K562 (cell line): ENCODE data around the gene KRR1. TPM values are rescaled to one million over a fixed set of nuclear protein-coding genes. Genes with fewer than 3 reads are reported as not detected.

Experiments
- ATAC-seq: fragments of 200-7000 bp; cut with Tn5 transposase; 3 replicates; pipeline ENCODE4 v1.9.1; 2020; ENCODE audit warnings: moderate library complexity
- BruUV-seq: library from RNA; stranded (reverse); fragments of 400-500 nt; replicated peaks from 2 replicates; lab custom pipeline; 2021; lab: Mats Ljungman, UMichigan
- CTCF ChIA-PET: fragments of 300-600 bp; formaldehyde crosslinking; extraction: SDS; loops from one replicate; lab custom pipeline; 2021; ENCODE audit warnings: low intra/inter-chr PET ratio; lab: Yijun Ruan, JAX
- POLR2A ChIA-PET: fragments of 300-600, 350-650 bp; sonication (Branson Sonifier 250); formaldehyde crosslinking; extraction: SDS; loops from one replicate; lab custom pipeline; 2021; ENCODE audit warnings: antibody characterized with exemption, inconsistent platforms; lab: Yijun Ruan, JAX
- DNase-seq, 4 experiments: peaks; one replicate each; pipeline versions ENCODE4 v3.0.0 to v3.0.0-alpha.2; 2011 to 2018; ENCODE audit warnings: low spot score in 3 of 4, mixed read lengths in 3 of 4; ENCODE audit errors: extremely low read depth in 1 of 4
- FAIRE-seq: peaks from 2 replicates; lab custom pipeline; 2011; peaks lifted over from hg19 to GRCh38; lab: Jason Lieb, UNC
- H2AFZ ChIP-seq: 2 replicates; pipeline ENCODE4 v1.6.0; 2011; ENCODE audit warnings: low read depth, low read length, control low read depth, inconsistent platforms
- H3K27ac ChIP-seq: fragments of 200-600 bp; 3 replicates; pipeline ENCODE4 v1.8.0; 2011; ENCODE audit warnings: low read depth, mild to moderate bottlenecking, control low read depth, inconsistent platforms, low read length, moderate library complexity, mixed read lengths; ENCODE audit errors: extremely low read depth
- H3K27me3 ChIP-seq, 2 experiments: fragments of 300-600 bp in 1 of 2; 2 replicates in 1 of 2; 3 replicates in 1 of 2; pipeline versions ENCODE4 v1.6.0 to v1.8.0; 2011; ENCODE audit warnings: inconsistent platforms in 2 of 2, low read length in 2 of 2, mild to moderate bottlenecking in 1 of 2, mixed read lengths in 1 of 2, moderate library complexity in 1 of 2; ENCODE audit not compliant: control insufficient read depth in 2 of 2, insufficient read depth in 2 of 2
- H3K36me3 ChIP-seq: fragments of 300-600 bp; 3 replicates; pipeline ENCODE4 v1.8.0; 2011; ENCODE audit warnings: mild to moderate bottlenecking, low read length, inconsistent platforms; ENCODE audit not compliant: control insufficient read depth, insufficient read depth
- H3K4me1 ChIP-seq, 2 experiments: fragments of 200-600 bp in 1 of 2; replicated peaks in 1 of 2; 2 replicates in 1 of 2; 3 replicates in 1 of 2; pipeline versions ENCODE4 v1.5.1 to v1.8.0; 2011; ENCODE audit warnings: inconsistent platforms in 2 of 2, low read length in 2 of 2, mild to moderate bottlenecking in 1 of 2, mixed read lengths in 1 of 2, moderate library complexity in 1 of 2; ENCODE audit not compliant: control insufficient read depth in 2 of 2, insufficient read depth in 2 of 2
- H3K4me2 ChIP-seq: 2 replicates; pipeline ENCODE4 v1.6.1; 2011; ENCODE audit warnings: low read length, control low read depth, inconsistent platforms, mixed read lengths; ENCODE audit not compliant: insufficient read depth
- H3K4me3 ChIP-seq: fragments of 200-600 bp; sonication (generic), shearing (Covaris generic); 2 replicates; pipeline ENCODE4 v1.5.1; 2016; ENCODE audit warnings: control low read depth, inconsistent platforms
- H3K79me2 ChIP-seq: fragments of 200-600 bp; 3 replicates; pipeline ENCODE4 v1.8.0; 2011; ENCODE audit warnings: low read length, inconsistent platforms; ENCODE audit not compliant: control insufficient read depth, insufficient read depth
- H3K9ac ChIP-seq, 2 experiments: 2 replicates each; pipeline versions ENCODE4 v1.6.0 to v1.6.1; 2011; ENCODE audit warnings: low read depth in 2 of 2, low read length in 2 of 2, control low read depth in 1 of 2, inconsistent platforms in 1 of 2, mild to moderate bottlenecking in 1 of 2, mixed read lengths in 1 of 2; ENCODE audit not compliant: insufficient read depth in 1 of 2
- H3K9me1 ChIP-seq: one replicate; pipeline ENCODE4 v1.6.0; 2011; ENCODE audit warnings: inconsistent platforms, mild to moderate bottlenecking, low read length, moderate library complexity; ENCODE audit not compliant: control insufficient read depth, insufficient read depth
- H3K9me3 ChIP-seq: replicated peaks from 2 replicates; pipeline ENCODE4 v1.5.1; 2011; ENCODE audit warnings: low read depth, low read length, inconsistent platforms; ENCODE audit not compliant: control insufficient read depth, insufficient read depth
- H4K20me1 ChIP-seq: replicated peaks from 2 replicates; pipeline ENCODE4 v1.6.1; 2011; ENCODE audit warnings: low read length, inconsistent platforms, mixed read lengths; ENCODE audit not compliant: control insufficient read depth, insufficient read depth
- ADNP ChIP-seq: fragments of 200-800 bp; sonication (Bioruptor generic); IDR thresholded peaks from 2 replicates; pipeline ENCODE4 v1.6.1; 2016; ENCODE audit warnings: missing genetic modification characterization, missing compliant biosample characterization
- ARID1B ChIP-seq: fragments of 450-650 bp; IDR thresholded peaks from 2 replicates; pipeline ENCODE4 v1.6.1; 2016; ENCODE audit warnings: antibody characterized with exemption, mild to moderate bottlenecking, inconsistent platforms
- CBX2 ChIP-seq: fragments of 200-600 bp; sonication (generic); IDR thresholded peaks from one replicate; pipeline ENCODE4 v1.6.1; 2012; ENCODE audit warnings: mild to moderate bottlenecking, low read length, inconsistent platforms; ENCODE audit not compliant: insufficient read depth, poor library complexity, severe bottlenecking
- ELF4 ChIP-seq: fragments of 450-650 bp; formaldehyde crosslinking; IDR thresholded peaks from 2 replicates; pipeline ENCODE4 v1.4.0; 2022; ENCODE audit warnings: missing genetic modification characterization
- GATAD2B ChIP-seq: fragments of 450-650 bp; IDR thresholded peaks from 2 replicates; pipeline ENCODE4 v1.6.1; 2017; ENCODE audit warnings: mild to moderate bottlenecking, borderline replicate concordance
- L3MBTL2 ChIP-seq: fragments of 450-650 bp; IDR thresholded peaks from 2 replicates; pipeline ENCODE4 v1.6.1; 2016; ENCODE audit warnings: mild to moderate bottlenecking, moderate library complexity
- NR3C1 ChIP-seq: sonication (generic); formaldehyde crosslinking; IDR thresholded peaks from 2 replicates; pipeline ENCODE4 v1.8.1; 2022; ENCODE audit warnings: missing genetic modification reagents
- PHTF2 ChIP-seq: fragments of 250-450 bp; sonication (Bioruptor Pico); IDR thresholded peaks from 2 replicates; pipeline ENCODE4 v1.5.0; 2021; ENCODE audit warnings: mild to moderate bottlenecking
- PREB ChIP-seq: sonication (generic); formaldehyde crosslinking; IDR thresholded peaks from 2 replicates; pipeline ENCODE4 v1.8.1; 2023; ENCODE audit warnings: mild to moderate bottlenecking, missing genetic modification reagents
- PYGO2 ChIP-seq: fragments of 450-650 bp; IDR thresholded peaks from 2 replicates; pipeline ENCODE4 v1.6.1; 2016; ENCODE audit warnings: mild to moderate bottlenecking, missing genetic modification characterization, moderate library complexity, missing compliant biosample characterization
- SIRT6 ChIP-seq: IDR thresholded peaks from one replicate; pipeline ENCODE4 v1.6.1; 2012; ENCODE audit warnings: low read depth, mild to moderate bottlenecking, control low read depth, inconsistent platforms, low read length, moderate library complexity
- SMARCA5 ChIP-seq: fragments of 450-650 bp; IDR thresholded peaks from 2 replicates; pipeline ENCODE4 v1.6.1; 2016
- TEAD2 ChIP-seq: fragments of 450-650 bp; IDR thresholded peaks from 2 replicates; pipeline ENCODE4 v1.6.1; 2016; ENCODE audit warnings: missing genetic modification characterization, control low read depth, missing compliant biosample characterization
- ZNF695 ChIP-seq: fragments of 450-650 bp; formaldehyde crosslinking; IDR thresholded peaks from 2 replicates; pipeline ENCODE4 v1.4.0; 2020; ENCODE audit warnings: mild to moderate bottlenecking, moderate library complexity
- ZNF740 ChIP-seq, 3 experiments: fragments of 200-800 bp in 1 of 3; sonication (Bioruptor generic) in 1 of 3; sonication (generic) in 1 of 3; formaldehyde crosslinking in 1 of 3; IDR thresholded peaks; 2 replicates each; pipeline versions ENCODE4 v1.6.1 to v1.8.0; 2016 to 2022; ENCODE audit warnings: mild to moderate bottlenecking in 2 of 3, missing compliant biosample characterization in 2 of 3, missing genetic modification characterization in 2 of 3, missing genetic modification reagents in 1 of 3
- WGBS: fragments of 100-300 bp; shearing (Covaris generic); methylation state at CpG from one replicate; pipeline ENCODE4 v1.1.6; 2016; ENCODE audit warnings: low coverage, mixed read lengths; ENCODE audit not compliant: insufficient coverage; ENCODE audit errors: missing lambda C conversion rate; 5-methylcytosine and 5-hydroxymethylcytosine counted together
- in situ Hi-C: fragments of 300-500 bp; cut with MboI; formaldehyde crosslinking; loops from 4 replicates; pipeline ENCODE4 v1.15.0; 2018; ENCODE audit warnings: inconsistent platforms, mixed read lengths
- intact Hi-C: fragments of 100-400 bp; cut with micrococcal nuclease; formaldehyde crosslinking; loops from 2 replicates; pipeline ENCODE4 v1.14.2; 2022
- polyA plus RNA-seq, 8 experiments: library from polyadenylated mRNA; depleted of rRNA in 4 of 8; stranded (reverse) in 5 of 8; unstranded in 3 of 8; fragments of >200 nt; fragmentation: Nextera tagmentation in 2 of 8; fragmentation: Illumina TruSeq in 1 of 8; extraction: Ambion mirVana in 2 of 8; extraction: Trizol in 1 of 8; gene quantifications; 2 replicates each; pipeline versions ENCODE4 v1.2.1 to v1.2.3, GENCODE V29; 2011 to 2014; ENCODE audit warnings: inconsistent platforms in 1 of 8, missing spikeins in 1 of 8
- total RNA-seq, 7 experiments: library from RNA; depleted of rRNA in 6 of 7; stranded (reverse); fragments of >200 nt in 6 of 7; fragmentation: Illumina TruSeq in 2 of 7; extraction: Trizol in 2 of 7; gene quantifications; 2 replicates each; pipeline versions ENCODE4 v1.2.1 to v1.2.3, GENCODE V29; 2011 to 2021; ENCODE audit warnings: low replicate concordance in 1 of 7
- TF ChIP-seq, protein P1 (sequence below): conservative IDR thresholded peaks from 2 replicates; pipeline ENCODE4 v1.6.1; 2011; ENCODE audit warnings: low read depth, mild to moderate bottlenecking, low read length; ENCODE audit not compliant: control insufficient read depth
- TF ChIP-seq, protein P2 (sequence below): sonication (generic); formaldehyde crosslinking; IDR thresholded peaks from 2 replicates; pipeline ENCODE4 v1.8.1; 2022; ENCODE audit warnings: missing genetic modification reagents
- TF ChIP-seq, protein P3 (sequence below), 2 experiments: IDR thresholded peaks; 2 replicates each; pipeline ENCODE4 v1.6.1; 2011; ENCODE audit warnings: borderline replicate concordance in 1 of 2, control low read depth in 1 of 2, low read depth in 1 of 2, low read length in 1 of 2, mild to moderate bottlenecking in 1 of 2, mixed read lengths in 1 of 2, moderate library complexity in 1 of 2; ENCODE audit not compliant: insufficient read depth in 1 of 2, insufficient read length in 1 of 2, poor library complexity in 1 of 2, severe bottlenecking in 1 of 2; ENCODE audit errors: extremely low read depth in 1 of 2

Gene KRR1
- total and polyA plus RNA-seq, 9 of the 15 experiments (the other 6 are each of a cell fraction or from before 2014, with no cell fraction given), result 42.6 to 102 (median 61.0) TPM

- POLR2A ChIA-PET, result no interaction called here
- Histone ChIP-seq H3K36me3 (peaks cover 96% of the 10 kb centered on the region), H3K4me3 (no peak overlapping the region), H3K9me1 (no peaks in the 10 kb centered on the region), H3K27me3 (no peaks in the 10 kb centered on the region), H3K4me1 (no peaks in the 10 kb centered on the region), H3K27ac (no peak overlapping the region), H4K20me1 (no peaks in the 10 kb centered on the region), H3K9ac (no peak overlapping the region), H3K9me3 (no peaks in the 10 kb centered on the region), H2AFZ (no peak overlapping the region), H3K79me2 (peaks cover 18% of the 10 kb centered on the region), H3K4me2 (no peak overlapping the region)
- 24% methylated on average over 3 of the region's 3 CpGs for WGBS
- ATAC-seq (no peak), DNase-seq (no peak), FAIRE-seq (no peak)
- intact Hi-C loops (no loop called here), in situ Hi-C loops (no loop called here)
- no TSS peak for BruUV-seq
- CTCF ChIA-PET, result no interaction called here
- TF ChIP-seq ZNF695 (CRISPR knock-in tag) (no peak), ELF4 (CRISPR knock-in tag) (no peak), TEAD2 (tag) (no peak), CBX2 (no peak), NR3C1 (CRISPR knock-in tag) (no peak), PHTF2 (CRISPR knock-in tag) (no peak), ARID1B (no peak), PREB (CRISPR knock-in tag) (no peak), SMARCA5 (no peak), ADNP (tag) (no peak), GATAD2B (no peak), ZNF740 (CRISPR knock-in tag; IDR thresholded peaks at IDR 0.05) (no peak), ZNF740 (tag; IDR thresholded peaks at IDR 0.05) (no peak), SIRT6 (no peak), PYGO2 (no peak), L3MBTL2 (no peak)
- TF ChIP-seq, protein P1, sequence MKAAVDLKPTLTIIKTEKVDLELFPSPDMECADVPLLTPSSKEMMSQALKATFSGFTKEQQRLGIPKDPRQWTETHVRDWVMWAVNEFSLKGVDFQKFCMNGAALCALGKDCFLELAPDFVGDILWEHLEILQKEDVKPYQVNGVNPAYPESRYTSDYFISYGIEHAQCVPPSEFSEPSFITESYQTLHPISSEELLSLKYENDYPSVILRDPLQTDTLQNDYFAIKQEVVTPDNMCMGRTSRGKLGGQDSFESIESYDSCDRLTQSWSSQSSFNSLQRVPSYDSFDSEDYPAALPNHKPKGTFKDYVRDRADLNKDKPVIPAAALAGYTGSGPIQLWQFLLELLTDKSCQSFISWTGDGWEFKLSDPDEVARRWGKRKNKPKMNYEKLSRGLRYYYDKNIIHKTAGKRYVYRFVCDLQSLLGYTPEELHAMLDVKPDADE, result no peak
- TF ChIP-seq, protein P2, sequence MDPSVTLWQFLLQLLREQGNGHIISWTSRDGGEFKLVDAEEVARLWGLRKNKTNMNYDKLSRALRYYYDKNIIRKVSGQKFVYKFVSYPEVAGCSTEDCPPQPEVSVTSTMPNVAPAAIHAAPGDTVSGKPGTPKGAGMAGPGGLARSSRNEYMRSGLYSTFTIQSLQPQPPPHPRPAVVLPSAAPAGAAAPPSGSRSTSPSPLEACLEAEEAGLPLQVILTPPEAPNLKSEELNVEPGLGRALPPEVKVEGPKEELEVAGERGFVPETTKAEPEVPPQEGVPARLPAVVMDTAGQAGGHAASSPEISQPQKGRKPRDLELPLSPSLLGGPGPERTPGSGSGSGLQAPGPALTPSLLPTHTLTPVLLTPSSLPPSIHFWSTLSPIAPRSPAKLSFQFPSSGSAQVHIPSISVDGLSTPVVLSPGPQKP, result no peak
- TF ChIP-seq, protein P3, sequence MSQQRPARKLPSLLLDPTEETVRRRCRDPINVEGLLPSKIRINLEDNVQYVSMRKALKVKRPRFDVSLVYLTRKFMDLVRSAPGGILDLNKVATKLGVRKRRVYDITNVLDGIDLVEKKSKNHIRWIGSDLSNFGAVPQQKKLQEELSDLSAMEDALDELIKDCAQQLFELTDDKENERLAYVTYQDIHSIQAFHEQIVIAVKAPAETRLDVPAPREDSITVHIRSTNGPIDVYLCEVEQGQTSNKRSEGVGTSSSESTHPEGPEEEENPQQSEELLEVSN (IDR thresholded peaks at IDR 0.05; ENCODE audit: borderline replicate concordance in 1 of 2, extremely low read depth in 1 of 2, insufficient read depth in 1 of 2, insufficient read length in 1 of 2, low read depth in 1 of 2, low read length in 1 of 2, poor library complexity in 1 of 2, severe bottlenecking in 1 of 2), result no peak
These were observed 8.0 kb downstream of the KRR1 start for GRCh38 chr12:75503459-75503858.
